NT2/D1 (cell line): ENCODE data around the gene MAP3K2.

ENCODE experiments used
- SUZ12 ChIP-seq: IDR thresholded peaks from 2 replicates; pipeline ENCODE4 v1.6.1; 2011; ENCODE audit not compliant: insufficient read length, insufficient read depth; ENCODE audit errors: extremely low read depth
- ZNF274 ChIP-seq: IDR thresholded peaks from 2 replicates; pipeline ENCODE4 v1.6.1; 2011; ENCODE audit warnings: mild to moderate bottlenecking, low read depth, low read length

DNA sequence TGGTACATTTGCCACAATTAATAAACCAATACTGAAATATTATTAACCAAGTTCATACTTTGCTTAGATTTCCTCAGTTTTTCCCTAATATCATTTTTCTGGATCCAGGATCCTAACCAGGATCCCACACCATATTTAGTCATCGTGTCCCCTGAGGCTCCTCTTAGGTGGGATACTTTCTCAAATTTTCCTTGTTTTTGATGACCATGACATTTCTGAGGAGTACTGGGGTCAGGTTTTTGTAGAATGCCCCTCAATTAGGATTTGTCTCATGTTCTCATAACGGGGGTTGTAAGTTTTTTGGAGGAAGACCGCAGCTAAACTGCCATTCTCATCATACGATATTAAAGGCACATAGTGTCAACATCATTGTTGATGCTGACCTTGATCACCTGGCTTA is 78.3 kb downstream of the MAP3K2 start:
- no peak for TF ChIP-seq ZNF274
- no peak for TF ChIP-seq SUZ12
